Choroid plexus epithelial cell (primary cell): ENCODE measurements around the gene SLC9C1.

Source experiments
- DNase-seq: peaks from one replicate; pipeline ENCODE4 v3.0.0-alpha.2; 2010; ENCODE audit warnings: low read depth
- H3K4me3 ChIP-seq: 2 replicates; pipeline ENCODE4 v1.5.1; 2011; ENCODE audit warnings: low read depth, mild to moderate bottlenecking, control low read depth, low read length, moderate library complexity
- TF ChIP-seq, protein P1 (sequence below): conservative IDR thresholded peaks from 2 replicates; pipeline ENCODE4 v1.5.1; 2011; ENCODE audit warnings: low read depth, mild to moderate bottlenecking, control low read depth, inconsistent platforms, low read length, moderate library complexity

SLC9C1 gene

DNA sequence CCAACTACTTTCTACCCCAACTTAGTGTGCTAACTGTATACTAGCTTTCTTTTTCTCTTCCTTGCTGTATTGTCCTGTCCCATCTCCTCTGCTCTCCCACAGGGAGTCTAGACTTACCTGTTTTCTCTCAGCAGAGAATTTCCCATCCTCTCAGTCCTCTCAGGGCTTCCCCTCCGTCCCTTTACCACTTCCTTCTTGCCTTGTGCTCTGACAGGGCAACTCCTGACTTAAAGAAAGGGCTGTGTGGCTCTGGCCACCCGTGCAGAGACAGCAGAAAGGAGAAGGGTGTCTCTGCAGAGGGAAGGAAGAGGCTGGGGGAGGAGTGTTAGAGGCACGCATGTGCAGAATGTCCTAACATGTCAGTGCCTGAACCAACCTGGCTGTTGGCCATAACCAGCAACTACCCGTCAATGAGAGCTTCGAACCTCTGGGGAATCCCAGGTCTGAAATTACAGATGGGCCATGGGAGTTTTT, 161.0 kb downstream of the SLC9C1 start, which contains the start of gene GCSAM:
Gene GCSAM (minus strand): TSS at position 274 of the 474 bp plus-strand sequence. CDS start 128 bp downstream, at position 146.
- H3K4me3 ChIP-seq, result no peak within 1 kb of the TSS
- TF ChIP-seq, protein P1, sequence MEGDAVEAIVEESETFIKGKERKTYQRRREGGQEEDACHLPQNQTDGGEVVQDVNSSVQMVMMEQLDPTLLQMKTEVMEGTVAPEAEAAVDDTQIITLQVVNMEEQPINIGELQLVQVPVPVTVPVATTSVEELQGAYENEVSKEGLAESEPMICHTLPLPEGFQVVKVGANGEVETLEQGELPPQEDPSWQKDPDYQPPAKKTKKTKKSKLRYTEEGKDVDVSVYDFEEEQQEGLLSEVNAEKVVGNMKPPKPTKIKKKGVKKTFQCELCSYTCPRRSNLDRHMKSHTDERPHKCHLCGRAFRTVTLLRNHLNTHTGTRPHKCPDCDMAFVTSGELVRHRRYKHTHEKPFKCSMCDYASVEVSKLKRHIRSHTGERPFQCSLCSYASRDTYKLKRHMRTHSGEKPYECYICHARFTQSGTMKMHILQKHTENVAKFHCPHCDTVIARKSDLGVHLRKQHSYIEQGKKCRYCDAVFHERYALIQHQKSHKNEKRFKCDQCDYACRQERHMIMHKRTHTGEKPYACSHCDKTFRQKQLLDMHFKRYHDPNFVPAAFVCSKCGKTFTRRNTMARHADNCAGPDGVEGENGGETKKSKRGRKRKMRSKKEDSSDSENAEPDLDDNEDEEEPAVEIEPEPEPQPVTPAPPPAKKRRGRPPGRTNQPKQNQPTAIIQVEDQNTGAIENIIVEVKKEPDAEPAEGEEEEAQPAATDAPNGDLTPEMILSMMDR, result no peak
- DNase-seq, result peak; percentile 17

DNA sequence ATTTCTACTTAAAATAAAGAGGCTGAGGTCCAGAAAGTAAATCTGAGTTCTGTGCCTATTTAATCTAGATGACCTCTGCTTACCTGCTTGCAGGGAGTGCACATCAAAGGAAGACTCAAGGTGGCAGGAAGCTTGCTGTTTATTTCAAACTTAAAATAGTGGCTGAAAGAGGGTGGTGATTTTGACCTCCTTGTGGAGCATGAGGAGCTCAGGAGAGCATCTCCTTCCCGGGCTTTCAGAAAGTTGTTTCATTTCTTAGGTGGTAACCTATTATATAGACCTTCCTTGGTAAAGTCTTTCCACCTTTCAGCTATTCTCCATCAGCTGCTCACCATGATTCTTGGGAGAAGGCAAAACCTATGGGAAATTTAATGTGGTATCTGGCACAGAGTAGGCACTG, 161.5 kb downstream of the SLC9C1 start:
- TF ChIP-seq, protein P1, result no peak
- no peak overlapping the region for H3K4me3 ChIP-seq
- DNase-seq, result no peak

DNA sequence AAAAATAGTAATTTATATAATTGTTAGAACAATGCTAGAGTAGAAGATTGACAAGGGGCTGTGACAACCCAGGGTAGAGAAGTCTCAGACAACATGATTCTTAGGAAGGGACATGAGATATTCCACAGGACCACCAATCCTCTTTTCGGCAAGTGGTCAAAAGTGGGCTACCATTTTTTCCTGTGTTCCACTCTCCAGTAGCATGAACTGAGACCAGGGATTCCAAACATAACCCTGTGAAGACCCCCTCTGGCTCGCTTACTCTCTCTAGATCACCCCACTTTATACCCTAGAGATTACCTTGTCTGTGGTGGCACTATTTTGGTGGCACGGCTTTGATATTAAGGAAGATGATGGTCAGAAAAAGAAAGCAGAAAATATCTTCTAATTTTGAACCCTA, 161.9 kb downstream of the SLC9C1 start:
- H3K4me3 ChIP-seq, result no peak overlapping the region
- DNase-seq, result no peak
- TF ChIP-seq, protein P1, result no peak

DNA sequence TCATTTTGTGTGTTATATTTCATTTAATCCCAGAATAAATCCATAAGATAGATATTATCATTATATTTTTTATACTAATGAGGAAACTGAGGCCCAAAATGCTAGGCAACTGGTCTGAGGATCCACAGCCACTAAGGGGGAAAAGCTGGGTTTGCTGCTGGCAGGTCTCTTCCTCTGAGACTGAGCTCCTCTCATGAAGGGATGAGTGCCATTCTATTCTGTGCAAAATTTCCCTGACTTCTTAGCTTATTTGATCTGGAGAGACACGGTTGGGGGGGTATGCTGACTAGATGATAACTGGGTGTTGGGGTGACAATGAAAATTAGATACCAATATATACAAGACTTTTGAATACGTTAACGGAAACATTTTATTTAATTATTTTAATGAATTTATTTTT, 162.9 kb downstream of the SLC9C1 start:
- no peak for DNase-seq
- TF ChIP-seq, protein P1, result no peak
- H3K4me3 ChIP-seq, result no peak overlapping the region

DNA sequence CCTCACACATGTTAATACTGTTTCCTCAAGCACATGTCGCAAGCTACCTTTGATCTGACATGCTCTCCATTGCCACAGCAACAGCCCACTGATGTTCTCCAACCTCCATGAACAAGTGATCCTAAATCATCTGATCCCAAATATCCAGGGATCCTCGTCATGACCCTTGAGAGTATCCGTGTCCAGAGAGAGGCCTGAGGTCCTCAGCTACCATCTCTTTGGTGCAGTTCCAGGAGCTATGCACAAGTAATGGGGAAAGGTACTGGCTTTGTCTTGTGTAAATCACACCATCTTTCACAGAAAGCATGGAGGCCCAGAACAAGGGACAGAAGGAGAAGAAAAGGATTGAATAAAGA, 163.4 kb downstream of the SLC9C1 start:
- no peak overlapping the region for H3K4me3 ChIP-seq
- no peak for DNase-seq
- TF ChIP-seq, protein P1, result no peak

DNA sequence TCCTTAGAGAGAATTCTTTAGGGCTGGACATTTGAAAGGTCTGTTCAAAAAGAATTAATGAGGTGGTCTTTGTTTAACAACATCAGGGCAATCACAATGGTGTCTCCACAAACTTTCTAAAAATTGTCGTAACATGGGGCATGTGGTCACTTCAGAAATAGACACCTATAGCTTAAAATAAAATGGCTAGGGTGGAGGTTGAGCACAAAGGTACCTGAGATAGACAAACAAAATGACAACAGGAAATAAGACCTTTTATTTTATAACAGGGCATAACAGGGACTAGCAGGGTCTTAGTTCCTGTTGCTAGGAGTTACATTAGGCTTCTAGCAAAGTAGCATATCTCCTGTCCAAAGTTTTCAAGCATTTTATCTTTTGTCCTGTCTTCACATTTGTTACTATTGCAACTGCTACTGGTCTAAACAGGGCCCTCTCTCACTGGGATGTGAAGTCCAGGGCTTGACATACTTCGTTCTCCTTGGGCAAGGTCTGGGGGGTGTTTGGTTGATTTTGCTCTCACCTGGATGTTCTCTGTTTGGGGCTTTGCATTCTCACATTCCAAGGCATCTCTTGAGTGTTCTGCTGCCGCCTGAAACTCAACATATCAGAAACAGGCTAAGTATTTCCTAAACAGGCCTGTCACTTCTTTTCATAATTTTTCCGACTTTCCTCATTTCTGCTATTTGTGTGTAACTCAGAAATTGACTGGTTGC, 163.9 kb downstream of the SLC9C1 start:
- TF ChIP-seq, protein P1, result no peak
- no peak for DNase-seq
- no peak overlapping the region for H3K4me3 ChIP-seq
